ENCODE data around the gene DUSP28.

GRCh38 chr2:240586919-240587800, 27.0 kb downstream of the DUSP28 start:
- TF ChIP-seq EGR1 (IDR thresholded peaks at IDR 0.05; ENCODE audit: low read depth in 2 of 2) (no peak), CTCF (IDR thresholded peaks at IDR 0.05; ENCODE audit: low read depth, low read length, missing input control) (no peak), GABPA (IDR thresholded peaks at IDR 0.05 in 1 of 2, conservative IDR thresholded peaks at IDR 0.05 in 1 of 2) (no peak), YY1 (IDR thresholded peaks at IDR 0.05) (no peak), JUND (IDR thresholded peaks at IDR 0.05) (no peak), RAD21 (IDR thresholded peaks at IDR 0.05) (no peak), ATF3 (IDR thresholded peaks at IDR 0.05) (no peak), TAF1 (conservative IDR thresholded peaks at IDR 0.05) (no peak), HNF4A (conservative IDR thresholded peaks at IDR 0.05) (no peak), REST (IDR thresholded peaks at IDR 0.05) (no peak)
